Measurements from ENCODE around the gene IL12RB2.

The IL12RB2 gene

DNA sequence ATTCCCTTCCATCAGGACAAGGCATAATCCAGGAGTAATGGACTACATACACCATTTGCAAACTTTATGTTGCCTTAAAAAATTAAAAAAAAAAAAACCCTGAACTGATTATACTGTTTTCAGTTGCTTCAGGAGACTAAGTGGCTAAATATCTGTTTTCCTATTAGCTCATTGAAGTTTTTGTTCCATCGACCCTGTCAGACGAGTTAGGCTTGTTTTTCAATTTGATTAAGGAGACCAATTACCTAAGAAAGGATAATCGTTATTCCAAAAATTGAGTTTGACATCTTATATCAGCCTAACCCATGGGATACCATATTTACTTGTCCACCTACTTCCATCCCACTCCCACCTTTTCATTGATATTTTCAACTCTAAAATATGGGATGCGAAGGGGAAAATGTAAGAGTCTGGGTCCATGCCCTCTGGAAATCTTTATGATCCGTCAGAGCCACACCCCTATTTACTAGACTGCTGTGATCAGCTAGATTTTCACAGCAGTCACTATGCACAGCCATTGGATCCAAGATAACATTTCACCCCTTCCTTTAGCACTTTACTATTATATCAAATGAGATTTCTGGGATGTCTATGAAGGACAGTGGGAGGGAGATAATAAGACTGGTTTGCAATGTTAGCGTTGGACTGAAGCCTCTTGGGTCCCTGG lies 41.0 kb downstream of the IL12RB2 start:
- DNase-seq (ENCODE audit: low spot score), result no peak

- DNase-seq (ENCODE audit: low spot score), result no peak
Observed at GRCh38 chr1:67350783-67351182, 43.1 kb downstream of the IL12RB2 start.

- DNase-seq (ENCODE audit: low spot score), result no peak
Observed at GRCh38 chr1:67352211-67352610, 44.5 kb downstream of the IL12RB2 start.

- DNase-seq (ENCODE audit: low spot score), result no peak
Observed at GRCh38 chr1:67355745-67356424, 48.2 kb downstream of the IL12RB2 start.

- no peak for DNase-seq (ENCODE audit: low spot score)
Observed at GRCh38 chr1:67359592-67359991, 51.9 kb downstream of the IL12RB2 start.

- no peak for DNase-seq (ENCODE audit: low spot score)
Observed at GRCh38 chr1:67361641-67362040, 54.0 kb downstream of the IL12RB2 start.

- DNase-seq (ENCODE audit: low spot score), result no peak
Observed at GRCh38 chr1:67367370-67368045, 59.8 kb downstream of the IL12RB2 start.

GRCh38 chr1:67368046-67368514 lies 60.4 kb downstream of the IL12RB2 start:
- DNase-seq (ENCODE audit: low spot score), result no peak

DNA sequence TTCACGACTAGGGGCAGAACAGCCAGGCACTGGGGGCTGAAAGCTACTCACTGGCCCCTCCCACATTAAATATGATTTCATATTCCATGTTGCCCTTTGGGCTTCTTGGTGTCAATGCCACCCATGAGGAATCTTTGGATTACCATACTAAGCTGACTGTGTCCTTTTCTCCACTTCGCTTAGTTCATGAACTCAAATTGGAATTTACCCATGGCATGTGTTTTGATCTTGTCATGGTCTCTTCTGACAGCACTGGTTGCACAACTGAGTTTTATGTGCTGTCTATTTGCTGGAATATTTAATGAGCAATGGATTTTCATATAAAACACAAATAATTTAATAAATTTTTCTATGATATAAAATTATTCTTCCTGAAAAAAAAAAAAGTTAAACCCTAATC lies 63.4 kb downstream of the IL12RB2 start:
- DNase-seq (ENCODE audit: low spot score), result no peak

GRCh38 chr1:67371681-67372080 lies 64.0 kb downstream of the IL12RB2 start:
- no peak for DNase-seq (ENCODE audit: low spot score)

GRCh38 chr1:67372136-67372535 lies 64.5 kb downstream of the IL12RB2 start:
- no peak for DNase-seq (ENCODE audit: low spot score)

- DNase-seq (ENCODE audit: low spot score), result no peak
Observed at GRCh38 chr1:67372898-67373297, 65.2 kb downstream of the IL12RB2 start.

- DNase-seq (ENCODE audit: low spot score), result no peak
Observed at GRCh38 chr1:67376381-67376780, 68.7 kb downstream of the IL12RB2 start.

GRCh38 chr1:67377253-67377652 lies 69.6 kb downstream of the IL12RB2 start:
- no peak for DNase-seq (ENCODE audit: low spot score)

GRCh38 chr1:67381154-67381553 lies 73.5 kb downstream of the IL12RB2 start:
- no peak for DNase-seq (ENCODE audit: low spot score)

GRCh38 chr1:67382292-67382691 lies 74.6 kb downstream of the IL12RB2 start:
- DNase-seq (ENCODE audit: low spot score), result no peak

DNA sequence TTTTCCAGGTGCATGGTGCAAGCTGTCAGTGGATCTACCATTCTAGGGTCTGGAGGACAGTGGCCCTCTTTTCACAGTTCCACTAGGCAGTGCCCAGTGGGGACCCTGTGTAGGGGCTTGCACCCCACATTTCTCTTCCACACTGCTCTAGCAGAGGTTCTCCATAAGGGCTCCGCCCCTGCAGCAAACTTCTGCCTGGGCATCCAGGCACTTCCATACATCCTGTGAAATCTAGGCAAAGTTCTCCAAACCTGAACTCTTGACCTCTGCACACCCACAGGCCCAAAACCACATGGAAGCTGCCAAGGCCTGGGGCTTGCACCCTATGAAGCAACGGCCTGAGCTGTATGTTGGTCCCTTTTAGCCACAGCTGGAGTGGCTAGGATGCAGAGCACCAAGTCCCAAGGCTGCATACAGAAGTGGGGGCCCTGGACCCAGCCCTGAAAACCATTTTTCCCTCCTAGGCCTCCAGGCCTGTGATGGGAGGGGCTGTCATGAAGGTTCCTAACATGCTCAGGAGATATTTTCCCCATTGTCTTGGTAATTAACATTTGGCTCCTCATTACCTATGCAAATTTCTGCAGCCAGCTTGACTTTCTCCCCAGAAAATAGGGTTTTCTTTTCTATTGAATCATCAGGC lies 76.4 kb downstream of the IL12RB2 start:
- no peak for DNase-seq (ENCODE audit: low spot score)

DNA sequence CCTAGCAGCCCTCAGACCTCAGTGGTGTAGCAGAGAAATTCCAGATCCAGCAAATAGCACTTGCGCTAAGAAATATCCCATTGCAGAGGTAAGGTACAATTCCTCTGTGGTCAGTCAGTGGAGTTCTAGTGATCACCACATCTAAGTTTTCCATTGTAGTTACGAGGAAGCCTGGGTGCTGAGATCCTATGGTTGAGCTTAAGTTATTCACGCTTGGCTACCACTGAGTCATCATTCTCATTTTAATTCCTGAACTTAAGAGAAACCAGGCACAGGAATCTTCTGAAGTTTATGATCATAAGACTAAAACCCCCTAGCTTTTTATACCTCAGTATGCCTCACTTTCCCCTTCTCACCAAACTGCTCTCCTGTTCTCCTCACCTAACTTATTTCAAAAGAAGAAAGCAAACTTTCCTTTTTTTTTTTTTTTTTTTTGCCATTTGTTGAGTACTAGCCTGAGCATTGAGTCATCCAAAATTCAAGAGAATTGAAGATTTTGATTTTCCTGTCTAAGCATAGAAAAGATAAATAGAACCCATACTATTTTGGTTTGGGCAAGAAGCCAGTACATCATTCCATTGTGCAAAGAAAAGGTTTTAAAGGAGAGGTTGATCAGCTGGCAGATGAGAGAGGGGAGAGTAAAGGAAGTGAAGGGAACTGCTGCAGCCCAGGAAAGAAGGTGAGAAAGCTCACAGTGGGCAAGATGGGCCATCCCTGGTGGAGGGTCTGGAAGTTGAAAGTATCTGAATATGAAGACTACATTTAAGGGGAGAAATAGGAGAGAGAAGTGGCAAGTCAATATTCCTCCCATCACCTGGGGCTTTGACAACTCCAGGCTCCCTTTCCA lies 82.6 kb downstream of the IL12RB2 start:
- no peak for DNase-seq (ENCODE audit: low spot score)

GRCh38 chr1:67393240-67393639 lies 85.6 kb downstream of the IL12RB2 start:
- DNase-seq (ENCODE audit: low spot score), result no peak

GRCh38 chr1:67393737-67394136 lies 86.1 kb downstream of the IL12RB2 start:
- DNase-seq (ENCODE audit: low spot score), result peak; percentile 4

DNA sequence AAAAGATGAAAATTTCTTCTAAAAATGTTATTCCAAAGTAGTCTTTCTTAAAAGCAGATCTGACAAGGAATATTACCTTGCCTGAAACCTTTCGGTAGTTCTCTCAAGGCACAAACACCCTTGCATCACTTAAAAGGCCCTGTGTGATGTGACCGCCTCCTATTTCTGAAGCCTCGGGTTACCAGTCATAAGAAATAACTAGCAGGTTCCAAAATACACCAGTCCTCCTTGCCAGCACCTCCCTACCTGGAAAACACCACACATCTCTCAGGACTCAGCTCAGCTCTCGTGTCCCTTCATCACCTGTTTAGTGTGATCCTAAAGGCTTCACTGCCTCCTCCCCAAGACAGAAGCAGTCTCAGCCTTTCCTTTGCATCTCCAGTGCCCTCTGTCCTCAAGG lies 86.9 kb downstream of the IL12RB2 start:
- DNase-seq (ENCODE audit: low spot score), result no peak

Measured in globus pallidus (tissue), 1 donor.